Measurements from ENCODE around the gene OGG1.

OGG1 gene

DNA sequence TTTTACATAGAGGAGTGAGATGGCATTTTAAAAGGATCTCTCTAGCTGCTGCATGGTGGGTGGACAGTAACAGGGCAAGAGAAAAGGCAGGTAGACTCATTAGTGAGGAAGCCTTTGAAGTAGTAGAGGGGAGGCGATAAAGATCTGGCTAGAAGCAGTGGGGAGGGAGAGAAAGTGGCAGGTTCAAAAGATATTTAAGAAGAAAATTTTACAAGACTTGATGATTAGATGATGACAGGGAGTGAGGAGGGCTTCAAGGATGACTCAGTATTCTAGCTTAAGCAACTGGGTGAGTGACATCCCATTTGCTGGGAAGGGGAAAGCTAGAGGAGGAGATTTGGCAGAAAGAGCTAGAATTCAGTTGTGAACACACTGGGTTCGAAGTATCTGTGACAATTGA, 22.0 kb upstream of the OGG1 start:
- DNase-seq (ENCODE audit: low read depth): no peak

DNA sequence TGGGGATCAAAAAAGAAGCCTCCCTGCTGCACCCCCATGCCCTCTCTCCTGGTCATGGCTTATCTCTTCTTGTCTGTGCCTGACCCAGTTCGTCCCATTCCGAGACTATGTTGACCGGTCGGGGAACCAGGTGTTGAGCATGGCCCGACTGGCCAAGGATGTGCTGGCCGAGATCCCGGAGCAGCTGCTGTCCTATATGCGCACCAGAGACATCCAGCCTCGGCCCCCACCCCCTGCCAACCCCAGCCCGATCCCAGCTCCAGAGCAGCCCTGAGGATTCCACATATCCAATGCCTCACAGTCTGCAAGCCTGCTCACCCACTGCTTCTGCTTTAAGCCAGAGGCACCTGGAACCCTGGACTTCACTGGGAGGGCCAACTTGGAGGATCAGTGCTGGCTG, 20.3 kb upstream of the OGG1 start:
- DNase-seq (ENCODE audit: low read depth): no peak

DNA sequence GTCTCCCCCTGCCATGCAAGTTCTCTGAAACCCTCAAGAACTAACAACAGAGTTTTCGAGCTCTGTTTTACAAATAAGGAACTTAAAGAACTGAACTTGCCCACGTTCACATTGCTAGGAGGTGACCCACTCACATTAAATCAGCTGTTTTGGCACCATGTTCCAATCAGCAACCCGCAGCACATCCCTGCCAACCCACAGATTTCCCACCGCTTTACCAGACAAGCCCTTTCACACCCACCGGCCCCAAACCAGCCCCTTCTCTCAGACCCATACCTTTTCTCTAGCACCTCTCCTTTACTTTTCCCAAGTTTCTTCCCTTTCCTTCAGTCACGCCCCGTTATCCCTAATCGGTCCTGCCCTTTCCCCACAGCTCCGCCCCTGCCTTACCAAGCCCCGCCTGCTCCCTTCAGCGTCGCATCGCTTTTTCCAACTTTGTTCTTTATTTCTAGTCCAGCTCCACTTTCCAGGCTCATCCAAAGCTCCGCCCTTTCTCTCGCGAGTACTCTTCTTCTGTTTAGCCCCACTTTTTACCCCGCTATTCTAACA, 19.0 kb upstream of the OGG1 start:
- no peak for DNase-seq (ENCODE audit: low read depth)

DNA sequence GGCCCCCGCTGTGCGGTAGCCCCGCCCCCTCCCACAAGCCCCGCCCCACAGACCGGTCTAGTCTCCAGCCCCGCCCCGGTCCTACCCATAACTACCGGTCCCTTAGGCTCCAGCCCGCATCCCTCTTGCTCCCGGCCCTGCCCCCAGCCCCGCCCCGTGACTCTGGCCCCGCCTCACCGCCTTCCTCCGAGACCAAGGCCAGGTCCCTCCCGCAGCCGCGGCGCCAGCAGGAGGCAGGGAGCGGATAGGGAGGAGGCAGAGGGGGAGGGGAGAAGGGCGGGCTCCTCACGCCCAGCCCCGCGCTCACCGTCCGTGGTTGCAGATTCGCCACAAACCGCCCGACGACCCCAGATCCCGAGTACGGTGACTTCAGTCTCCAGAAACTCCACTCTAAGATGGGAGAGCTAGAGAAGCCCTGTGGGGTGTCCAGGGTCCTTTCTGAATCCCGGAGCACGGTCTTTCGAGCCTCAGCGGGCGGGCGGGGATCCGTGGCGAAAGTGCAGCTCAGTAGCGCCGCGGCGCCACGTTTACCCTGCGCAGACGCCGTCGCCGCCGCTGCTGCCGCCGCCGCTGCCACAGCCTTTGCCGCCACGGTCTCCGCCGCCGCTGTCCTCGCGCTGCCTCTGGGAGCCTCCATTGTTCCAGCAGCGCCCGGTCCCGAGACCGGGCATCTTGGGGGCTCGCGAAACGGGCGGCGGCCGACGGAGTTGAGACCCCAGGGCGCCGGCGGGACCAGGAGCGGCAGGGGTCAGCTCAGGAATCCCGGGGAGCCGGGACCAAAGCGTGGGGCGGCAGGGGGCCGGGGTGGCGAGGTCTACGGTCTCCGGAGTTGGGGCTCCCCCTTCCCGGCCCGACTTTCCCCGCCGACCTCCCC, 18.3 kb upstream of the OGG1 start, which contains the start of gene BRPF1:
Gene BRPF1 (plus strand): TSS at position 530 of the 874 bp plus-strand sequence. CDS start 2,406 bp downstream, outside the sequence.
- peak; percentile 100 for DNase-seq (ENCODE audit: low read depth)

DNA sequence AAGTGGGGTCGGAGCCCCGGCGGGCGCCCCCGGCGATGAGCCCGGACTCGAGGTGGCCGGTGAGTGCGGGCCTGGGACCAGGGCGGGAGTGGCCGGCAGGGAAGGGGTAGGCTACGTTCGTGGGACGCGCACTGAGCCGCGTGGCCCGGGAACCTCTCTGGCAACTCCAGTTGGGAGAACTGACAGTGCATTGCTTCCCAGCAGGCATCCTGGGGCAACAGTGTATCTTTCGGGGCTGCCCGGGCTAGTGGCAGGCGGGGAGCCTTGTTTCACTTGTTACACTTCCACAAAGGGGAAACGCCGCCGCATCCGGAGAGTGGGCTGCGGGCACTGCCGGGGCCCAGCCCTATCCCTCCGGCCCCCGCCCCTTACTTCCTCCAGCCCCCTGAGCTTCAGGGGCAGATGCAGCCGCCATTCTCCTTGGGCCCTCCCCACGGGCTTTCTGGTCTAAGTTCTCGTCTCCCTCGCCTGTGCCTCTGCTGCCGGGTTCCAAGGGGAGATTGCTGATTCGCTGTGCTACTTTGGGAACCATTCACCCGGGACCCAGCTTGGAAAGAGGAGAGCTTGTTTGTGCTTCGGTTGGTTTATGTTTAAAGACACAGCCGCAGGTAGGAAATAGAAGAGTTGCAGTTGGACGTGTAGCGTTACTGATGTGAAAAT, 17.5 kb upstream of the OGG1 start:
- DNase-seq (ENCODE audit: low read depth): no peak

DNA sequence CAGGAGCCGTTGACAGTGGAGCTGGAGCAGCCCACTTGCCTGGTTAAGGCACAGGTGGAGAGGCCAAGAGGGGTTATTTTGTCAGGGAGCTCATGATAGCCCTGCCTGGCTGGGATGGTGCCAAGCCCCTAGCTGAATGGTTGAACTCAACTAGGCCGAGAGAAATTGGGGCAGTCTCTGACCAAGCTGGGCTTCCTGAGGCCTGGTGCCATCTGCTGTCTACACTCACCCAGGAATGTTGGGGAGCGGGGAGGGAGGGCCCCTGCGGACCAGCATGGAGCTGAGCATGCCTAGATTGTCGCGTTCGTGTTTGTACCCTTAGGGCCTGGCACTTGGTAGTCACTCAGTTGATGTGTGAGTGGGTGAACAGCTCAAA, 17.0 kb upstream of the OGG1 start:
- DNase-seq (ENCODE audit: low read depth): no peak

DNA sequence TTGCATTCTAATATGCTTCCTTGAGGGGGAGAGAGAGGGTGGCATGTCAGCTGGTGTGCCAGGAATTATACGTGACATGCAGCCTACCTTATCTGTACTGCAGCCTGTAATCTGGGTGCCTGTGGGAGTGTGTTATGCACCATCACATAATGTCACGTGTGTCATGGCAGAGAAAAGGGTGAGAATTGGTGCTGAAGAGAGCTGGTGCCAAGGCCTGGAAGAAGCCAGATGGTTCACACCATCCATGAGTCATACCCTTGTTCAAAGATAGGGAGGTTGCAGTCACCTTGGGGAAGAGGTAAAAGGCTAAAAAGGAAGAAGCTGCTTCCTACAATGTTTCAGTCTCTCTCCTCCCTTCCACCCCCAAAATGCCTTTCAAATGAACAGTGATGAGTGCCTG, 12.9 kb upstream of the OGG1 start:
- no peak for DNase-seq (ENCODE audit: low read depth)

DNA sequence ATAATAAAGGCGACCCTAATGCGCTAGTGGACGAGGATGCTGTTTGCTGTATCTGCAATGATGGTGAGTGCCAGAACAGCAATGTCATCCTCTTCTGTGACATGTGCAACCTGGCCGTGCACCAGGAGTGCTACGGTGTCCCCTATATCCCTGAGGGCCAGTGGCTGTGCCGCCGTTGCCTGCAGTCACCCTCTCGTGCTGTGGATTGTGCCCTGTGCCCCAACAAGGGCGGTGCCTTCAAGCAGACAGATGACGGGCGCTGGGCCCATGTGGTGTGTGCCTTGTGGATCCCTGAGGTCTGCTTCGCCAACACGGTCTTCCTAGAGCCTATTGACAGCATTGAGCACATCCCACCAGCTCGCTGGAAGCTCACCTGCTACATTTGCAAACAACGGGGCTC, 10.6 kb upstream of the OGG1 start:
- no peak for DNase-seq (ENCODE audit: low read depth)

DNA sequence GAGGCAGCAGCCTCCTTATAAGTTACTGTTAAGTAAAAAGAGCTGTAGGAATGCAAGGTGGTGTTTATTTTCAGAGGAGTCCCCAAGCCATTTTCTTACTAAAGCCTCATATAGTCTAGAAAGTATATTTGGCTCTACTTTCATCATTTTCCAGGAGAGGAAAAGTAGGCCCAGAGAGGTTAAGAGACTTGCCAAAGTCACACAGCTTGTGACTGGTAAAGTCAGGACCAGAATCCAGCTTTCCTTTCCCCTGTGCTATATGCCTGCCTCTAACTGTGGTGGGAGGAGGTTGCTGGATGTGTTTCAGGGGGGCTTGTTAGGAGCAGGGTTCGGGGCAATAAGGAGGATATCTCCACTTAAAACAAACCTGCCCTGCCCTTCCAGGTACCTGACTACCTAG, 7.2 kb upstream of the OGG1 start:
- DNase-seq (ENCODE audit: low read depth): no peak

DNA sequence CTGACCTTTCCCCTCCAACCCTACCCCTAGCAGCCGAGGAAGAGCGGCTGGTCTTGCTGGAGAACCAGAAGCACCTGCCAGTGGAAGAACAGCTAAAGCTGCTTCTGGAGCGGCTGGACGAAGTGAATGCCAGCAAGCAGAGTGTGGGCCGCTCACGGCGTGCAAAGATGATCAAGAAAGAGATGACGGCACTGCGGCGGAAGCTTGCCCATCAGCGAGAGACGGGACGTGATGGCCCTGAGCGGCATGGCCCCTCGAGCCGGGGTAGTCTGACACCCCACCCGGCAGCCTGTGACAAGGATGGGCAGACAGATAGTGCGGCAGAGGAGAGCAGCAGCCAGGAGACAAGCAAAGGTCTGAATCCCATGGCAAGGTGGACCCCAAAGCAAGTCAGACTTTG, 6.2 kb upstream of the OGG1 start:
- DNase-seq (ENCODE audit: low read depth): no peak

DNA sequence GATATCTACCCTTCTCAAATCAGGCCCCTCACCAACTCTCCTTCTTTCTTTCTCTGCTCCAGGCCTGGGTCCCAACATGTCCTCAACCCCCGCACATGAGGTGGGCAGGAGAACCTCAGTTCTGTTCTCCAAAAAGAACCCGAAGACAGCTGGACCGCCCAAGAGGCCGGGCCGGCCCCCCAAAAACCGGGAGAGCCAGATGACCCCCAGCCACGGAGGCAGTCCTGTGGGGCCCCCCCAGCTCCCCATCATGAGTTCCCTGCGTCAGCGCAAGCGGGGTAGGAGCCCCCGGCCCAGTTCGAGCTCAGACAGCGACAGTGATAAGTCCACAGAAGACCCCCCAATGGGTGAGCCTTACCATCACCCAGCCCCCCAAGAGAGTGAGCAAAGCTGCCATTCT, 5.6 kb upstream of the OGG1 start:
- no peak for DNase-seq (ENCODE audit: low read depth)

DNA sequence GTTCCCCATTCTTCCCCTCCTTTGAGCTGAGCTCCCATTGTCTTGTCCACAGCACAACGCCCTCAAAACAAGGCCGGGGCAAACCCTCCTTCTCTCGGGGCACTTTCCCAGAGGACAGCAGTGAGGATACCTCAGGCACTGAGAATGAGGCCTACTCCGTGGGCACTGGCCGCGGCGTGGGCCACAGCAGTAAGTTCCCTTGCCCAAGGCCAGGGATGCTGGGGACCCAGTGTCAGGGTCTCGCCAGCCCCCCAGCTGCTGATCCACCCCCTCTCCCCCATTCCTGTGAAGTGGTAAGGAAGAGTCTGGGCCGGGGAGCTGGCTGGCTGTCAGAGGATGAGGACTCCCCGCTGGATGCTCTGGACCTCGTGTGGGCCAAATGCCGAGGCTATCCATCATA, 4.2 kb upstream of the OGG1 start:
- DNase-seq (ENCODE audit: low read depth): no peak

DNA sequence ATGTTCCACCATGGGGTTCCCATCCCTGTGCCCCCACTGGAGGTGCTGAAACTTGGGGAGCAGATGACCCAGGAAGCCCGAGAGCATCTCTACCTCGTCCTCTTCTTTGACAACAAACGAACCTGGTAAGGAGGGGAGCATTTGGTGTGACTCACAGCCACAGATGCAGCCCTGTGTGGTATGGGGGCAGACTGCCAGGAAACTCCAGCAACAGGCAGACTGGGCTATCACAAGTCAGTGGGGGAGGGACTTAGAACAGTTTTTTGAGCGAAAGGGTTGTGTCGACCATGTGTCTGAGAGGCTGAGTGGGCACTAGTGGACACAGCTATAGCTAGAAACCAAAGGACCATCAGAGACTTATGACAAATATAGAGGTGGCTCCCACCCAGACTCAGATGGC, 3.4 kb upstream of the OGG1 start:
- no peak for DNase-seq (ENCODE audit: low read depth)

DNA sequence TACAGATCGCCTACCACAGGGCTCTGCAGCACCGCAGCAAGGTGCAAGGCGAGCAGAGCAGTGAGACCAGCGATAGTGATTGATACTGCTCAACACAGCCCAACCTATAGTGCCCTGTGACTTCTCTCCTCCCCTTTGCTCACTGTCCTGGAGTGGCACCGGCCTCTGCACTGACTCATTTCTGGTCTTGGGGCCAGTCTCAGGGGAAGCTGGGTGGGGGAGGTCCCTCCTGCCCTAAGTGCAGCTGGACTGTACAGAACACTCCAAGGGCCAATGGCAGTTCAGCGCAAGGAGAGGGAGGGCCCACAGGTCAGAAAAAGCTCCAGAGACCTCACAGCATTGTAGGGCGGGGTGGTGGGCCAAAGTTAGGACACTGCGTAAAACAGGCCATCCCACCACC, 2.5 kb upstream of the OGG1 start:
- DNase-seq (ENCODE audit: low read depth): no peak

DNA sequence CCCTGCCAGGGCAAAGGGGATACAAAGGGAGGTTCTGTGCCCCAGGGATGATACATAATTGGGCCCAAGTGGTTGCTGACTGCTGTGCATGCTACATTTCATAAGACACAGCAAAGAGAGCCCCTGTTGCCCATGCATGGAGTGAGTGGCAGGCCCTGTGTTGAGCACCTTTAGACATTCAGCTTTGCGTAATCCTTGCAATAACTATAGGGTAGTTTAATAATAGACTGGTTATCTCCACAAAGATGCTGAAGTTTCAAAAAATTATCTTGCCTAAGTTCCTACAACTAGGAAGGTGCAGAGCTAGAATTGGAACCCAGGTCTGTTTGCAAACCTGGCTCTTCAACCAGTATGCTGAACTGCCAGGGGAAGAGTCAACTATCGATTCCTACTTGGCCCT, 1.7 kb upstream of the OGG1 start:
- no peak for DNase-seq (ENCODE audit: low read depth)

DNA sequence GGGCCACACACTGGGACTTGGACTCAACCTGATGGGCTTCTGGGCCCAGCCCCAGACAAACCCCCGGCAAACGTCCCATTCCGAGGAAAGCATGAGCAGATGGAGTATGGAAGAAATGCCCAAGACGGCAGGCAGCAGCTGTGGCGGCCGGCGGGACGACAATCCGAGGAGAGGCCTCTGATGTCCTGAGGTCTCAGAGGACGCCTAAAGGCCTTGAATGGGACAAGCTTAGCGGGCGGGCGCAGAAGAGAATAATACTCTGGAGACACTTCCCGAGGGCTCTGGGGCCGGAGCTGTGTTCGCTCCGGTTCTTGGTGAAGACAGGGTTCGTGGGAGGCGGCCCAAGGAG, 482 bp upstream of the OGG1 start:
- no peak for DNase-seq (ENCODE audit: low read depth)

DNA sequence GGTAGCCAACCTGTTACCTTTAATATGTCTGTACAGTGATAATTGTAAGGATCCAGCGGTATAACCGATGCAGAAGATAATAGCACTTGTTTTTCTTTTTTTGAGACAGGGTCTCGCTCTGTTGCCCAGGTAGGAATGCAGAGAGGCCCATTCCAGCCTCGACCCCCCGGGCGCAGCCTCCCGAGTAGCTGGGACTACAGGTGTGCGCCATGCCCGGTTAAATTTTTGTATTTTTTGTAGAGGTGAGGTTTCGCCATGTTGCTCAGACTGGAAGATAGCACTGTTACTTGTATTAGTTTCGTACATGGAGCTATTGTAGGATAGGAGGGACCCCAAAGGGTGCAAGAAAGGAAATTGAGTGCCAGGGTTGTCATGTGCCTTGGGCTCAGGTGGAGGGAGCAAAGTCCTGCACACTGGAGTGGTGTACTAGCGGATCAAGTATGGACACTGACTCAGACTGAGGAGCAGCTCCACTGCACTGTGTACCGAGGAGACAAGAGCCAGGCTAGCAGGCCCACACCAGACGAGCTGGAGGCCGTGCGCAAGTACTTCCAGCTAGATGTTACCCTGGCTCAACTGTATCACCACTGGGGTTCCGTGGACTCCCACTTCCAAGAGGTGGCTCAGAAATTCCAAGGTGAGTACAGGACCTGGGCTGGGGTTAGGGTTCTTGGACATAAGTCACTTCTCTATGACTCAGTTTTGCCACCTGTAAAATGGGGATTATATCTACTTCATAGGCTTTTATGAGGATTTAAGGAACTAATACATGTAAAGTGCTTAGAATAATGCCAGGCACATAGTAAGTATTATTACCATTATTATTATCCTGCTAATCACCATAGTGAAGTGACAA, 1.0 kb downstream of the OGG1 start:
- DNase-seq (ENCODE audit: low read depth): no peak

DNA sequence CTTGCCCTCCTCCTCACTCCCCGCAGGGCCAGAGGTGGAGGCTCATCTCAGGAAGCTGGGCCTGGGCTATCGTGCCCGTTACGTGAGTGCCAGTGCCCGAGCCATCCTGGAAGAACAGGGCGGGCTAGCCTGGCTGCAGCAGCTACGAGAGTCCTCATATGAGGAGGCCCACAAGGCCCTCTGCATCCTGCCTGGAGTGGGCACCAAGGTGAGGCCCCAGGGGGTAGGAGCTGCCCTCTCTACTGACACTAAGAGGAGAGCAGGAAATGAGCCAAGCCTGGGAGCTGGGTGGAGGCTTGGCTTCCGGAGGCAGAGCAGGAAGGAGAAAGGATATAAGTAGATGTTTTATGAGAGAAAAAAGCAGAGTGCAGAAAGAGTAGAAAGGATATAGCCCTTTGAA, 4.9 kb downstream of the OGG1 start:
- DNase-seq (ENCODE audit: low read depth): no peak

DNA sequence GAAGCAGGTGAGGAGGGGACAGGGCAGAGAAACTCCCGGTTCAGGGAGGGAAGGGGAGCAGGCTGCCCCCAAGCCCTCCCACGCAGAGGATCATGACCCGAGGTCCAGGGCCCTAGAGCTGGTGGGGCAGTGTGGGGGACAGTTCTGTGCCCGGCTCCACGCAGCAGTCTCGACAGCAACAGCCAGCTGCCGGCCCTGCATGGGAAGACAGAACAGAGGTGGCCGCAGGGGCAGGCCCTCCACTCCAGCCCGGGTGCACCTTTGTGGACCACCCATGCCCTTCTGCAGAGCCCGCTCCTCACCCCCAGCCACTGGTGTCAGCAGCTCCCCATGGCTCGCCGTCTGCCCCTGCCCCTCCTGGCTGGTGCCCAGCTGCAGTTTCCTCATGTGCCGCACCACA, 7.7 kb downstream of the OGG1 start:
- DNase-seq (ENCODE audit: low read depth): no peak

DNA sequence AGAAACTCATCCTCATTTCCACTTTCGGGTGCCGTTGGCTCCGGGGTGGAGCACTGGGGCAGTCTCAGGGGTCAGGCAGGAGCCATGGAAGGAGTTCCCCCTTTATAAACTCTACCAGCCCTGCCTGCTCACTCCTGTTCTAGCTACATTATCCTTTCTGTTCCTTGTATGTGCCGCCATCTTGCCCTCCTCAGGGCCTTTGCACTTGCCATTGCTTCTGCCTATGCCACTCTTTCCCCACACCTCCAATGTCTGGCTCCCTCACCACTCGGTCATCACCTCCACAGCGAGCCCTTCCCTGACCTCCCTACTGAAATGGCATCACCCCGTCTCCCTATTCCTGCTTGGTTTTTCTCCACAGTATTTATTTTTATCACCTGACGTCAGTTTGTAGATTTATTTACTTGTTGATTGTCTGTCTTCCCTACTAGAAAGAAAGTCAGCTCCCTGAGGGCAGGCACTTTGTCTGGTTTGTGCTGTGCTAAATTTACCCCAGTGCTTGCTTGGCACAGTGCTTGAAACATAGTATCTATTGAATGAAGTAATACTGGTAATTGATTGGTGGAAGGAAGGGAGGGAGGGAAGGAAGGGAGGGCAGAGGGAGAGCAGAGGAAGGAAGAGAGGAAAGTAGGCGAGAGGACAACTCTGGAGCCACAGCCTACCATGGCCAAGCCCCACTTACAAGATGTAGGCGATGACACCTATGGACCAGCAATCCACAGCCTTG, 11.2 kb downstream of the OGG1 start:
- no peak for DNase-seq (ENCODE audit: low read depth)

DNA sequence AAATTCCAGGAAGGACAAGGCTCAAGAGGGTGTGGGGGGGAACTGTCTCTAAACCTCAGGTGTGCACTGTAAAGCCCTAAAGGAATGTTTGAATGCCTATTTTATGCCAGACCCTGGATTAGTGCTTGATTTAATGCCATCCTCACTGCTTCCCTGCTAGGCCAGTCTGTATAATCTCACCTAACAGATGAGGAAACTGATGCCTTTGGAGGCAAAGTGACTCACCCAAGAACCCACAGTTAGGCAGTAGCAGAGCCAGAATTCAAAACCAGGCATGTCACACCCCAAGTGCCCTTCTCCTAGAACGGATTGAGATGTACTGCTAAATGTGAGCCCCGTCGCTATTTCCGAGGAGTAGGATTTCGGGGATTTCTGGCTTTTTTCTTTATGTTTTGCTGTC, 12.2 kb downstream of the OGG1 start:
- DNase-seq (ENCODE audit: low read depth): no peak

DNA sequence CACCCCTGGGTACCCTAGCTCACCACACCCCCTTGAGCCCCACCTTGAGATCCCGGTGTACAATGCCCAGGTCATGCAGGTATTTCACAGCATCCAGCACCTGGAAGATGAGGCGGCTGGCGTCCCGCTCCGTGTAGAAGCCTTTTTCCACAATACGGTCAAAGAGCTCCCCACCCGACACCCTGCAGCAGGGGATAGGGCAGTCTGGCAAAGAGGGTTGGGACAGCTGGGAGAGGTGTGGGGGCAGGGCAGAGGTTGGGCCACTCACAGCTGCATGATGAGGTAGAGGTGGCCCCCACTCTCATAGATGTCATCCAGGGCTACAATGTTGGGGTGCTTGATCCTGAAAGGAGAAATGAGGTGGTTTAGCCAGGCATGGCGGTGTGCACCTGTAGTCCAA, 13.1 kb downstream of the OGG1 start:
- no peak for DNase-seq (ENCODE audit: low read depth)

All from stimulated activated CD8-positive, alpha-beta memory T cell treated with anti-CD3 and anti-CD28 coated beads, Interleukin-7, amount 100 ng/mL, for 24 hours (primary cell).